Mucosa of descending colon (tissue), 3 donors: ENCODE results near the gene BPGM. TPM values are rescaled to one million over a fixed set of nuclear protein-coding genes. Genes with fewer than 3 reads are reported as not detected.

Experiments
- ATAC-seq: fragments of 200-7000 bp; cut with Tn5 transposase; one replicate; pipeline ENCODE4 v1.9.1; 2020; ENCODE audit warnings: mild to moderate bottlenecking, moderate library complexity
- DNase-seq, 3 donors: peaks; one replicate each; pipeline ENCODE4 v3.0.0-alpha.2; 2020
- H3K36me3 ChIP-seq: fragments of 200-600 bp; one replicate; pipeline ENCODE4 v1.8.0; 2021; ENCODE audit warnings: low read depth, mild to moderate bottlenecking
- H3K4me1 ChIP-seq: fragments of 200-600 bp; one replicate; pipeline ENCODE4 v1.8.0; 2021; ENCODE audit warnings: low read depth, mild to moderate bottlenecking
- H3K4me3 ChIP-seq: fragments of 200-600 bp; one replicate; pipeline ENCODE4 v1.8.0; 2021; ENCODE audit warnings: mild to moderate bottlenecking
- H3K9me3 ChIP-seq: fragments of 200-600 bp; one replicate; pipeline ENCODE4 v1.8.0; 2021; ENCODE audit warnings: mild to moderate bottlenecking
- intact Hi-C, 2 donors: fragments of 100-400 bp; cut with DNase I in 1 of 2; cut with micrococcal nuclease in 1 of 2; formaldehyde crosslinking; loops; one replicate each; pipeline versions ENCODE4 v1.11.0 to v1.11.1; 2022; cut with DNase I, micrococcal nuclease
- total RNA-seq, 3 donors: library from RNA; stranded (reverse); fragmentation: NEBNext Ultra II Directional in 2 of 3; extraction: Animal tissue kit (Norgen Biotek cat#: 25700) in 2 of 3; gene quantifications; one replicate each; pipeline versions ENCODE4 v1.2.1 to v1.2.4, GENCODE V29; 2021 to 2023
- TF ChIP-seq, protein P1 (sequence below): fragments of 200-600 bp; IDR thresholded peaks from one replicate; pipeline ENCODE4 v1.8.0; 2022; ENCODE audit warnings: antibody characterized with exemption, mild to moderate bottlenecking
- donor health status: DM: no; HTN: no; CAD: no; lungs with moderate emphysema.
- donor health status: DM: no; HTN: no; CAD: no.
- donor health status: DM: no; HTN: yes; CAD: no.

Gene BPGM
- total RNA-seq, 3 donors from 2014 or later = 9.4 to 17.3 (median 9.4) TPM

DNA sequence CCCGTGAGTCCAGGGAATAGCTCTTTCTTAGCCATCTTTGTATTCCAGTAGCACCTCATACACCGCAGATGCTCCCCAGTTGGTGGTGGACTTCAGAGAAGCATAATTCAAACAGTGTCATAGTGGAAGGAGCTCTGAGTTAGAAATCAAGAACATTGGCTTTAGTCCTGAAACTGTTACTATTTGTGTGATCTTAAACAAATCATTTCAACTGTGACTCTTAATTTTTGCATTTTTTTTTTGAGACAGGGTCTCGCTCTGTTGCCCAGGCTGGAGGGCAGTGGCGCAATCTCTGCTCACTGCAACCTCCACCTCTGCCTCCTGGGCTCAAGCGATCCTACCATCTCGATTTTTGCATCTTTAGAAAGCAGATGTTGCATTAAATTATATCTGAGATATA lies 1.8 kb downstream of the BPGM start:
- DNase-seq (no peak), ATAC-seq (no peak)
- intact Hi-C loops = no loop called here
- Histone ChIP-seq H3K4me1 (peaks cover 13% of the 10 kb centered on the region), H3K9me3 (no peaks in the 10 kb centered on the region), H3K4me3 (no peak overlapping the region), H3K36me3 (no peaks in the 10 kb centered on the region)
- TF ChIP-seq, protein P1, sequence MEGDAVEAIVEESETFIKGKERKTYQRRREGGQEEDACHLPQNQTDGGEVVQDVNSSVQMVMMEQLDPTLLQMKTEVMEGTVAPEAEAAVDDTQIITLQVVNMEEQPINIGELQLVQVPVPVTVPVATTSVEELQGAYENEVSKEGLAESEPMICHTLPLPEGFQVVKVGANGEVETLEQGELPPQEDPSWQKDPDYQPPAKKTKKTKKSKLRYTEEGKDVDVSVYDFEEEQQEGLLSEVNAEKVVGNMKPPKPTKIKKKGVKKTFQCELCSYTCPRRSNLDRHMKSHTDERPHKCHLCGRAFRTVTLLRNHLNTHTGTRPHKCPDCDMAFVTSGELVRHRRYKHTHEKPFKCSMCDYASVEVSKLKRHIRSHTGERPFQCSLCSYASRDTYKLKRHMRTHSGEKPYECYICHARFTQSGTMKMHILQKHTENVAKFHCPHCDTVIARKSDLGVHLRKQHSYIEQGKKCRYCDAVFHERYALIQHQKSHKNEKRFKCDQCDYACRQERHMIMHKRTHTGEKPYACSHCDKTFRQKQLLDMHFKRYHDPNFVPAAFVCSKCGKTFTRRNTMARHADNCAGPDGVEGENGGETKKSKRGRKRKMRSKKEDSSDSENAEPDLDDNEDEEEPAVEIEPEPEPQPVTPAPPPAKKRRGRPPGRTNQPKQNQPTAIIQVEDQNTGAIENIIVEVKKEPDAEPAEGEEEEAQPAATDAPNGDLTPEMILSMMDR = no peak

DNA sequence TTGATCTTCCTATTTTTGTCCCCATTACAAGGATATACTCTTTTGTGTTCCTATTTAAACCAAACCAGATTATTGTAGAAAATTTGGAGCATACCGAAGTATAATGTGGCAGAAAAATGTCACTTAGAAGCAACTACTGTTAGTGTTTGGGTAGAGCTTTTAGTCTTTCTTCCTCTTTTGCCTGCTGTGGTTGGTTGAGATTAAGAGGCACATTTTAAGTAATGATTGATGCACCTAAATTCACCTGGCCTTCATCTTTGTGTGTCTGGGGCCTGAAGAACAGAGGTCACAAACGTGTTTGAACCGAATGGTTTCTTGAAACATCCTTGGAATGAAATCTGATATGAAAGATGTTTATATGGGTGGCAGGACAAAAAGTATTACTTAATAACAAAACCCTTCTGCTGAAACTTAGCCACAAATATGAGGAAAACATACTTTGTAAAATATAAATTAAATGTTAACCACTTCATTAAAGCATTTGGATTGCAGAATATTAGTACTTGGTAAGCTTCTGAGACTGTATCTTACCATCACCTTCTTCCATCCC lies 2.6 kb downstream of the BPGM start:
- DNase-seq (no peak), ATAC-seq (no peak)
- Histone ChIP-seq H3K4me3 (no peak overlapping the region), H3K36me3 (no peaks in the 10 kb centered on the region), H3K9me3 (no peaks in the 10 kb centered on the region), H3K4me1 (peaks cover 13% of the 10 kb centered on the region)
- intact Hi-C loops = no loop called here
- TF ChIP-seq, protein P1 = no peak

DNA sequence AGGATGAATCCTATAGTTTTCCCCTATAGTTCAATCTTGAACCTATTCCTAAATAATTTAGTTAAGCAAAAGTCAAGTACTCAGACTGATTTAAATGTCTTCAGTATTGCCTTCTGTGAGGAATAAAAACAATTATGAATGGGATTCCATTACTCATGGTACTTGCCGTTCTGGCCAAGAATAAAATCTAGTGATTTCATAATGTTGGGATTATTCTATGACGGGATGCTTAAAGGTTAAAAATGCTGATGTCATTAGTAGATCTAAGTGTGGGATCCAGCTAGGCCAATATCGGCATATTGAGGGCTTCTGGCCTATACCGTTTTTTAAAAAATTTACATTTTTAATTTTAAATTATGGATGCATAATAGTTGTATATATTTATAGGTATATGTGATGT lies 5.3 kb downstream of the BPGM start:
- H3K4me3 ChIP-seq = no peak overlapping the region
- H3K9me3 ChIP-seq = no peaks in the 10 kb centered on the region
- ATAC-seq (no peak), DNase-seq (no peak)
- H3K36me3 ChIP-seq = no peaks in the 10 kb centered on the region
- TF ChIP-seq, protein P1 = no peak
- H3K4me1 ChIP-seq = peaks cover 5% of the 10 kb centered on the region
- intact Hi-C loops = no loop called here

DNA sequence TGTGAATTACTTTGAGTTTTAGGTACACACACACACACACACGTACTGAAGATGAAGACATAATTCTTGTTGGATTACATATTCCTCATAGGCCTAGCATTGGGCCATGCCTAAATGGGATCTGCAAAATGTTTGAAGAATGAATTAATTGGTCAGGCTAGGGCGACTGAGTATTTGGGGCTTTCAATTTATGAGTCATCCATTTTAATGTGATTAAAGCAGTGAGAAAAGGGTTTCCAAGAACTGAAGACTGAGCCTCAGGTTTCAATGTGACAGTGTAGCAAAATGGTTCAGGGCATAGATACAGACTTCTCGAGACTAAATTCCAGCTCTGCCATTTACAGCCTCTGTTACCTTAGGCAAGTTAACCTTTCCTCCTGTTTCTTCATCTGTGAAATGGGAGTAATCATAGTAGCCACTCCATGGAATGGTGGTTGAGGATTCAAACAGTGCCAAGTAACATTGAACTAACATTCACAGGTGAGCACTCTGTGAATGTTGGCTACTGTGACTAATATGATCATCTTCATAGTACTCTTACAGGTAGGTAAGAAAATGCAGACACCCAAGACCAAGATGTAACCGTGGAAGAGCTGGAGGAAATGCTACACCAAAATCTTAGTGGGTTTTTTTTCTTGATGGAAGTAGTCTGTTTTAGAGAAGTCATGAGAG lies 7.6 kb downstream of the BPGM start:
- DNase-seq (no peak), ATAC-seq (no peak)
- Histone ChIP-seq H3K4me1 (no peaks in the 10 kb centered on the region), H3K36me3 (no peaks in the 10 kb centered on the region), H3K9me3 (no peaks in the 10 kb centered on the region), H3K4me3 (no peak overlapping the region)
- TF ChIP-seq, protein P1 = no peak
- intact Hi-C loops = no loop called here

DNA sequence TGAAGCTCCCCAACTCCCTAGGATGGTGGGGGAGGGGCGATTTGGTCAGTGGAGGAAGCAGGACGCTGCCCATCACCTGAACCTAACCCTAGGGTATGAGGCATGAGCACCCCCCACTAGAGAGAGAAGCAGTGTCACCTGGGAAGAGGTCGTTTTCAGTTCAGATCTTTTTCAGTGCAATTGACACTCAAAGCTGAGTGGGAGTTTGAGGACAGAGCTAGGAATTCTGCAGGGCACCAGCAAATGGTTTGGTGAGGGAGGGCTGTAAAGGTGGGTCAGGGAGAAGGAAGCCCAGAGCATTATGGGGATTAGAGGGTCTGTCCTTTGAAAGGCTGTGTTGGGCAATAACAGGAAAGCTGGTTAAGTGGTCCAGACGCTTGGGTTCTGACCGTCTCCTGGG lies 10.9 kb downstream of the BPGM start:
- Histone ChIP-seq H3K4me3 (no peak overlapping the region), H3K9me3 (no peaks in the 10 kb centered on the region), H3K36me3 (no peaks in the 10 kb centered on the region), H3K4me1 (no peaks in the 10 kb centered on the region)
- no peak for ATAC-seq
- intact Hi-C loops = no loop called here
- TF ChIP-seq, protein P1 = no peak
- no peak for DNase-seq
